Parathyroid adenoma (tissue), 2 donors: ENCODE data around the gene BSN.

ENCODE experiments used
- H2AFZ ChIP-seq: fragments of 300-600 bp; sonication (generic); one replicate; pipeline ENCODE4 v1.7.0; 2017; ENCODE audit warnings: antibody characterized with exemption, mild to moderate bottlenecking
- H3K27ac ChIP-seq: fragments of 300-600 bp; sonication (generic); one replicate; pipeline ENCODE4 v1.7.0; 2017
- H3K27me3 ChIP-seq: fragments of 300-600 bp; sonication (generic); one replicate; pipeline ENCODE4 v1.7.0; 2017; ENCODE audit warnings: low read length; ENCODE audit not compliant: control insufficient read depth, insufficient read depth
- H3K36me3 ChIP-seq: fragments of 300-600 bp; sonication (generic); one replicate; pipeline ENCODE4 v1.7.0; 2017; ENCODE audit warnings: low read length; ENCODE audit not compliant: control insufficient read depth, insufficient read depth
- H3K4me1 ChIP-seq: fragments of 300-600 bp; sonication (generic); one replicate; pipeline ENCODE4 v1.7.0; 2017; ENCODE audit warnings: control low read depth
- H3K4me2 ChIP-seq: fragments of 300-600 bp; sonication (generic); one replicate; pipeline ENCODE4 v1.7.0; 2017; ENCODE audit warnings: low read length
- H3K4me3 ChIP-seq: fragments of 300-600 bp; sonication (generic); one replicate; pipeline ENCODE4 v1.7.0; 2017; ENCODE audit warnings: low read depth, low read length
- H3K79me2 ChIP-seq: fragments of 300-600 bp; sonication (generic); one replicate; pipeline ENCODE4 v1.7.0; 2017; ENCODE audit warnings: control low read depth
- H3K9ac ChIP-seq: fragments of 300-600 bp; sonication (generic); one replicate; pipeline ENCODE4 v1.7.0; 2017; ENCODE audit warnings: mild to moderate bottlenecking
- H3K9me3 ChIP-seq: fragments of 300-600 bp; sonication (generic); one replicate; pipeline ENCODE4 v1.7.0; 2017; ENCODE audit warnings: low read length; ENCODE audit not compliant: control insufficient read depth
- CTCF ChIP-seq: fragments of 300-600 bp; sonication (generic); IDR thresholded peaks from one replicate; pipeline ENCODE4 v1.7.0; 2017; ENCODE audit warnings: antibody characterized with exemption, mild to moderate bottlenecking
- donor health status: primary hyperparathyroidism.

The BSN gene

GRCh38 chr3:49616491-49616941 lies 62.2 kb downstream of the BSN start:
- TF ChIP-seq CTCF, result no peak

GRCh38 chr3:49617390-49618013 lies 63.2 kb downstream of the BSN start:
- peaks cover 3% of the 10 kb centered on the region for H3K79me2 ChIP-seq
- TF ChIP-seq CTCF, result no peak
- no peak overlapping the region for H3K27ac ChIP-seq
- H3K27me3 ChIP-seq, result no peaks in the 10 kb centered on the region
- H3K36me3 ChIP-seq, result no peaks in the 10 kb centered on the region
- no peak overlapping the region for H3K4me2 ChIP-seq
- H3K4me3 ChIP-seq, result no peak overlapping the region
- no peak overlapping the region for H3K9ac ChIP-seq
- H3K4me1 ChIP-seq, result no peaks in the 10 kb centered on the region
- H3K9me3 ChIP-seq, result no peaks in the 10 kb centered on the region
- H2AFZ ChIP-seq, result no peak overlapping the region

More at GRCh38 chr3:49616491-49616941, 62.2 kb downstream of the BSN start:
- no peak overlapping the region for H3K9ac ChIP-seq
- no peaks in the 10 kb centered on the region for H3K27me3 ChIP-seq
- no peak overlapping the region for H3K4me3 ChIP-seq
- H3K4me1 ChIP-seq, result no peaks in the 10 kb centered on the region
- H3K27ac ChIP-seq, result no peak overlapping the region
- H2AFZ ChIP-seq, result no peak overlapping the region
- no peaks in the 10 kb centered on the region for H3K9me3 ChIP-seq
- H3K79me2 ChIP-seq, result peaks cover 6% of the 10 kb centered on the region
- H3K36me3 ChIP-seq, result no peaks in the 10 kb centered on the region
- no peak overlapping the region for H3K4me2 ChIP-seq

DNA sequence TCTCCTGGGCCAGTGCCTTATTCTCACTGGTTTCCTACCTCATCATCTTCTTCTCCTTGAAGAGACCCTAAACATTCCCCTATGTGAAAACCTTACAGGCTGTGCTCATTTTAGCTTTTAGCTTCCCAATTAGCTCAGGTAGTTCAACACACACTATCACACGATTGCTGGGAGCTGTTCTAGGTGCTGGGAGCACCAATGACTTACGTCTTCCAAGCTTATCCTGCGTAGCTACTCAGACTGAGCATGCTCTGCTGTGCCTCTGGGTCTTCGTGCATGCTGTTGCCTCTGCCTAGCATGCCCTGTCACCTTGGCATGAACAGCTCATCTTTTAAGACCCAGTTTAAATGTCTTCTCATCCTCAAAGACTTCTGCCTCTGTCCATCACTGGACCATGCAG lies 64.1 kb downstream of the BSN start:
- Histone ChIP-seq H3K9ac (no peak overlapping the region), H2AFZ (no peak overlapping the region), H3K4me1 (no peaks in the 10 kb centered on the region), H3K9me3 (no peaks in the 10 kb centered on the region), H3K36me3 (no peaks in the 10 kb centered on the region), H3K4me2 (no peak overlapping the region), H3K4me3 (no peak overlapping the region), H3K27ac (no peak overlapping the region), H3K79me2 (no peaks in the 10 kb centered on the region), H3K27me3 (no peaks in the 10 kb centered on the region)
- no peak for TF ChIP-seq CTCF

- H3K36me3 ChIP-seq, result no peaks in the 10 kb centered on the region
- no peaks in the 10 kb centered on the region for H3K9me3 ChIP-seq
- no peak overlapping the region for H3K27ac ChIP-seq
- H3K9ac ChIP-seq, result no peak overlapping the region
- no peaks in the 10 kb centered on the region for H3K27me3 ChIP-seq
- H2AFZ ChIP-seq, result no peak overlapping the region
- H3K79me2 ChIP-seq, result peaks cover 2% of the 10 kb centered on the region
- no peak for TF ChIP-seq CTCF
- no peaks in the 10 kb centered on the region for H3K4me1 ChIP-seq
- no peak overlapping the region for H3K4me2 ChIP-seq
- no peak overlapping the region for H3K4me3 ChIP-seq
These were observed 65.4 kb downstream of the BSN start for GRCh38 chr3:49619649-49620048.

- Histone ChIP-seq H2AFZ (no peak overlapping the region), H3K9me3 (no peaks in the 10 kb centered on the region), H3K4me2 (no peak overlapping the region), H3K4me1 (no peaks in the 10 kb centered on the region), H3K27ac (no peak overlapping the region), H3K79me2 (peaks cover 10% of the 10 kb centered on the region), H3K27me3 (no peaks in the 10 kb centered on the region), H3K4me3 (no peak overlapping the region), H3K9ac (no peak overlapping the region), H3K36me3 (no peaks in the 10 kb centered on the region)
- TF ChIP-seq CTCF, result no peak
These were observed 66.5 kb downstream of the BSN start for GRCh38 chr3:49620728-49621127.
